ENCODE data around the gene UQCR11. TPM values are rescaled to one million over a fixed set of nuclear protein-coding genes. Genes with fewer than 3 reads are reported as not detected.

Gene UQCR11
- total and polyA plus RNA-seq, 12 donors, result 47.1 to 336 (median 166) TPM

GRCh38 chr19:1631557-1632100, 26.4 kb upstream of the UQCR11 start:
- DNase-seq, result no peak
- H3K27me3 ChIP-seq, result no peaks in the 10 kb centered on the region
- H3K4me3 ChIP-seq, result no peak overlapping the region
- intact Hi-C loops (cut with DNase I), result no loop called here
- H3K9me3 ChIP-seq (replicated peaks in 1 of 3), result no peaks in the 10 kb centered on the region
- no peaks in the 10 kb centered on the region for H3K4me1 ChIP-seq (replicated peaks in 1 of 2)
- H3K27ac ChIP-seq, result no peak overlapping the region
- H3K36me3 ChIP-seq (replicated peaks in 1 of 2), result peaks cover 0 to 4% of the 10 kb centered on the region in 2 donors
- TF ChIP-seq CTCF (IDR thresholded peaks at IDR 0.05), result no peak
- no peak for TF ChIP-seq POLR2A (IDR thresholded peaks at IDR 0.05)
- WGBS, 4 donors, result 80 to 97% (median 94%) methylated on average over 1 to 31 of the region's 31 CpGs

GRCh38 chr19:1630811-1631210, 25.5 kb upstream of the UQCR11 start:
- Histone ChIP-seq H3K9me3 (replicated peaks in 1 of 3) (no peaks in the 10 kb centered on the region), H3K27me3 (no peaks in the 10 kb centered on the region), H3K4me1 (replicated peaks in 1 of 2) (no peaks in the 10 kb centered on the region), H3K36me3 (replicated peaks in 1 of 2) (peaks cover 0 to 4% of the 10 kb centered on the region in 2 donors), H3K4me3 (no peak overlapping the region), H3K27ac (no peak overlapping the region)
- intact Hi-C loops (cut with DNase I), result no loop called here
- DNase-seq, result no peak
- WGBS, 4 donors, result 93 to 95% (median 94%) methylated on average over 8 to 17 of the region's 17 CpGs; no CpG with 5 or more reads in 1 of the 4 donors
- TF ChIP-seq CTCF (IDR thresholded peaks at IDR 0.05) (no peak), POLR2A (IDR thresholded peaks at IDR 0.05) (no peak)

GRCh38 chr19:1630012-1630411, 24.8 kb upstream of the UQCR11 start:
- H3K36me3 ChIP-seq (replicated peaks in 1 of 2), result peaks cover 0 to 4% of the 10 kb centered on the region in 2 donors

GRCh38 chr19:1629256-1629808, 24.1 kb upstream of the UQCR11 start:
- TF ChIP-seq CTCF (IDR thresholded peaks at IDR 0.05) (no peak), POLR2A (IDR thresholded peaks at IDR 0.05) (no peak)
- no peaks in the 10 kb centered on the region for H3K4me1 ChIP-seq (replicated peaks in 1 of 2)
- H3K9me3 ChIP-seq (replicated peaks in 1 of 3), result no peaks in the 10 kb centered on the region
- H3K27me3 ChIP-seq, result no peaks in the 10 kb centered on the region
- no peak overlapping the region for H3K27ac ChIP-seq
- no peak for DNase-seq
- no peak overlapping the region for H3K4me3 ChIP-seq
- peaks cover 0 to 4% of the 10 kb centered on the region in 2 donors for H3K36me3 ChIP-seq (replicated peaks in 1 of 2)
- 94 to 97% (median 97%) methylated on average over 7 to 24 of the region's 24 CpGs for whole genome bisulfite sequencing, 4 donors
- intact Hi-C loops (cut with DNase I), result no loop called here

More at GRCh38 chr19:1630012-1630411, 24.8 kb upstream of the UQCR11 start:
- Histone ChIP-seq H3K27me3 (no peaks in the 10 kb centered on the region), H3K27ac (no peak overlapping the region), H3K4me1 (replicated peaks in 1 of 2) (no peaks in the 10 kb centered on the region), H3K9me3 (replicated peaks in 1 of 3) (no peaks in the 10 kb centered on the region), H3K4me3 (no peak overlapping the region)
- no peak for DNase-seq
- no peak for TF ChIP-seq POLR2A (IDR thresholded peaks at IDR 0.05)
- TF ChIP-seq CTCF (IDR thresholded peaks at IDR 0.05), result no peak
- WGBS, 4 donors, result 90 to 97% (median 93%) methylated on average over 13 to 20 of the region's 20 CpGs
- intact Hi-C loops (cut with DNase I), result no loop called here
